H9 (cell line): Measurements from ENCODE around the gene SLC7A5. TPM values are rescaled to one million over a fixed set of nuclear protein-coding genes. Genes with fewer than 3 reads are reported as not detected.

Experiments
- DNase-seq: peaks from one replicate; pipeline ENCODE4 v3.0.0-alpha.2; 2017
- H2AFZ ChIP-seq: one replicate; pipeline ENCODE4 v1.6.1; 2013; ENCODE audit warnings: mild to moderate bottlenecking, low read length, control low read depth, moderate library complexity
- H2AK5ac ChIP-seq: 2 replicates; pipeline ENCODE4 v1.6.1; 2013; ENCODE audit warnings: low read length, control low read depth, mixed read lengths; ENCODE audit not compliant: insufficient read length
- H2BK120ac ChIP-seq: one replicate; pipeline ENCODE4 v1.6.1; 2013; ENCODE audit warnings: low read depth, mild to moderate bottlenecking, low read length, control low read depth, inconsistent platforms; ENCODE audit not compliant: poor library complexity, severe bottlenecking
- H2BK12ac ChIP-seq: 2 replicates; pipeline ENCODE4 v1.6.1; 2013; ENCODE audit warnings: low read length, control low read depth, mixed read lengths, low read depth; ENCODE audit not compliant: insufficient read length
- H2BK15ac ChIP-seq: 2 replicates; pipeline ENCODE4 v1.6.1; 2013; ENCODE audit warnings: low read depth, low read length, control low read depth
- H2BK20ac ChIP-seq: one replicate; pipeline ENCODE4 v1.6.1; 2013; ENCODE audit warnings: low read depth, mild to moderate bottlenecking, low read length, control low read depth, inconsistent platforms; ENCODE audit not compliant: poor library complexity, severe bottlenecking
- H2BK5ac ChIP-seq: 2 replicates; pipeline ENCODE4 v1.6.1; 2013; ENCODE audit warnings: low read length, control low read depth, mixed read lengths; ENCODE audit not compliant: insufficient read length
- H3K14ac ChIP-seq: 2 replicates; pipeline ENCODE4 v1.6.1; 2013; ENCODE audit warnings: low read length, control low read depth; ENCODE audit not compliant: insufficient read depth
- H3K18ac ChIP-seq: 2 replicates; pipeline ENCODE4 v1.6.1; 2013; ENCODE audit warnings: low read depth, mild to moderate bottlenecking, mixed read lengths, low read length, control low read depth; ENCODE audit not compliant: insufficient read length
- H3K23ac ChIP-seq: 2 replicates; pipeline ENCODE4 v1.6.1; 2013; ENCODE audit warnings: low read length, control low read depth, mixed read lengths, low read depth; ENCODE audit not compliant: insufficient read length
- H3K23me2 ChIP-seq: 2 replicates; pipeline ENCODE4 v1.6.1; 2013; ENCODE audit warnings: low read depth, mild to moderate bottlenecking, mixed read lengths, low read length, control low read depth; ENCODE audit not compliant: insufficient read length, poor library complexity, severe bottlenecking
- H3K27ac ChIP-seq: 2 replicates; pipeline ENCODE4 v1.5.1; 2013; ENCODE audit warnings: low read length, control low read depth, mixed read lengths, low read depth; ENCODE audit not compliant: insufficient read length
- H3K27me3 ChIP-seq: 2 replicates; pipeline ENCODE4 v1.6.1; 2013; ENCODE audit warnings: low read length, control low read depth, inconsistent platforms; ENCODE audit not compliant: insufficient read depth
- H3K4ac ChIP-seq: 2 replicates; pipeline ENCODE4 v1.6.1; 2013; ENCODE audit warnings: low read depth, mild to moderate bottlenecking, control low read depth, inconsistent platforms, low read length, moderate library complexity
- H3K4me1 ChIP-seq: 2 replicates; pipeline ENCODE4 v1.6.1; 2013; ENCODE audit warnings: low read length, control low read depth, inconsistent platforms; ENCODE audit not compliant: insufficient read depth
- H3K4me2 ChIP-seq: 2 replicates; pipeline ENCODE4 v1.6.1; 2013; ENCODE audit warnings: low read length, control low read depth, mixed read lengths; ENCODE audit not compliant: insufficient read length, insufficient read depth
- H3K56ac ChIP-seq: 2 replicates; pipeline ENCODE4 v1.6.1; 2013; ENCODE audit warnings: low read depth, mild to moderate bottlenecking, mixed read lengths, low read length, control low read depth; ENCODE audit not compliant: insufficient read length
- H3K79me1 ChIP-seq: 2 replicates; pipeline ENCODE4 v1.6.1; 2013; ENCODE audit warnings: low read depth, mild to moderate bottlenecking, moderate library complexity, low read length, control low read depth, inconsistent platforms; ENCODE audit not compliant: insufficient read depth, poor library complexity, severe bottlenecking
- H3K79me2 ChIP-seq: 2 replicates; pipeline ENCODE4 v1.6.1; 2013; ENCODE audit warnings: low read length, control low read depth, inconsistent platforms; ENCODE audit not compliant: insufficient read depth
- H3K9ac ChIP-seq: 2 replicates; pipeline ENCODE4 v1.6.1; 2013; ENCODE audit warnings: low read length, control low read depth, mixed read lengths; ENCODE audit not compliant: insufficient read length; ENCODE audit errors: extremely low read depth
- H3K9me3 ChIP-seq: one replicate; pipeline ENCODE4 v1.6.1; 2013; ENCODE audit warnings: low read depth, low read length, inconsistent platforms; ENCODE audit not compliant: control insufficient read depth
- H3T11ph ChIP-seq: one replicate; pipeline ENCODE4 v1.6.1; 2013; ENCODE audit warnings: mild to moderate bottlenecking, low read length, control low read depth, inconsistent platforms
- H4K20me1 ChIP-seq: one replicate; pipeline ENCODE4 v1.6.1; 2013; ENCODE audit not compliant: control insufficient read depth, insufficient read length, insufficient read depth
- H4K5ac ChIP-seq: 2 replicates; pipeline ENCODE4 v1.6.1; 2013; ENCODE audit warnings: low read depth, mild to moderate bottlenecking, mixed read lengths, low read length, control low read depth; ENCODE audit not compliant: insufficient read length
- H4K8ac ChIP-seq: replicated peaks from 2 replicates; pipeline ENCODE4 v1.6.1; 2013; ENCODE audit warnings: low read length, control low read depth, mixed read lengths, low read depth; ENCODE audit not compliant: insufficient read length
- H4K91ac ChIP-seq: 2 replicates; pipeline ENCODE4 v1.6.1; 2013; ENCODE audit warnings: low read depth, mild to moderate bottlenecking, moderate library complexity, mixed read lengths, low read length, control low read depth; ENCODE audit not compliant: insufficient read length
- H3K27ac Mint-ChIP-seq, 3 experiments: 2 replicates in 2 of 3; 3 replicates in 1 of 3; pipeline ENCODE4 v1.8.0; 2020 to 2021; ENCODE audit warnings: mixed read lengths in 3 of 3, mild to moderate bottlenecking in 1 of 3, moderate library complexity in 1 of 3
- H3K27me3 Mint-ChIP-seq: 2 replicates; pipeline ENCODE4 v1.8.0; 2021; ENCODE audit warnings: low read depth, mild to moderate bottlenecking, moderate library complexity, mixed read lengths
- H3K36me3 Mint-ChIP-seq, 3 experiments: 2 replicates in 2 of 3; 3 replicates in 1 of 3; pipeline ENCODE4 v1.8.0; 2020 to 2021; ENCODE audit warnings: low read depth in 3 of 3, mixed read lengths in 3 of 3; ENCODE audit not compliant: insufficient read depth in 1 of 3
- H3K4me1 Mint-ChIP-seq, 2 experiments: 2 replicates each; pipeline ENCODE4 v1.8.0; 2020; ENCODE audit warnings: mixed read lengths in 2 of 2
- H3K4me3 Mint-ChIP-seq, 2 experiments: 2 replicates in 1 of 2; 3 replicates in 1 of 2; pipeline ENCODE4 v1.8.0; 2020 to 2021; ENCODE audit warnings: mild to moderate bottlenecking in 2 of 2, mixed read lengths in 2 of 2, moderate library complexity in 1 of 2
- H3K9me3 Mint-ChIP-seq, 2 experiments: 2 replicates in 1 of 2; 3 replicates in 1 of 2; pipeline ENCODE4 v1.8.0; 2020; ENCODE audit warnings: mild to moderate bottlenecking in 2 of 2, mixed read lengths in 2 of 2, moderate library complexity in 1 of 2
- WGBS: extraction: QIAGEN DNeasy Blood & Tissue Kit; methylation state at CpG from one replicate; pipeline ENCODE4 v1.1.7; 2013; ENCODE audit warnings: missing lambda C conversion rate, low lambda C conversion rate, mixed read lengths; ENCODE audit not compliant: insufficient read length; ENCODE audit errors: extremely low coverage; 5-methylcytosine and 5-hydroxymethylcytosine counted together
- total RNA-seq: library from RNA; stranded (reverse); gene quantifications from 2 replicates; pipeline ENCODE4 v1.2.1, GENCODE V29; 2021
- TF ChIP-seq, protein P1 (sequence below): fragments of 200-600 bp; sonication (generic); conservative IDR thresholded peaks from 3 replicates; pipeline ENCODE4 v1.8.0; 2021; ENCODE audit warnings: antibody characterized with exemption, mild to moderate bottlenecking

SLC7A5 gene
- total RNA-seq, 1 experiment from 2014 or later: 217 TPM

DNA sequence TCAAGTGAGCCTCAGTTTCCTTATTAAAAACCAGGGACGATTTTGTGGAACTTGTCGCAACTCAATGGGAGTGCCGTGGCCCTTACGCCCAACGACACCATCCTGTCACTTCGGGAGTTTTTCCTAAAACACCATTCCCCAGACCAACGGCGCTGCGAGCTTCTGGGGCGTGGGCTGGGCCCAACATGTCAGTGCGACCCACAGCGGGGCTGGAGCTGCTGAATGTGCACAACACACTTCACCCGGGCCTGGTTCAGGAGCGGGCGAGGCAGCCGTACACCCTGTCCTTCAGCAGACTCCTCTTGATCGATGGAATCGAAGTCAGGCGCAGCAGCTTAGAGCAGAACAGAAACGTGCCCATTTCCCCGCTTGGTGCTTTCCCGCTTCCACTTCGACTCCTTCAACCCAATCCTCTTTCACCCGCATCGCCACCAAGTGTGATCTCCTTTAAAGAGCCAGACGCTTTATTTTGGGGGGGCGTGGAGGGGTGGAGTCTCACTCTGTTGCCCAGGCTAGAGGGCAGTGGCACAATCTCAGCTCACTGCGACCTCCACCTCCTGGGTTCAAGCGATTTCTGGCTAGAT lies 13.2 kb upstream of the SLC7A5 start:
- Histone ChIP-seq H3T11ph (no peak overlapping the region), H3K79me2 (no peaks in the 10 kb centered on the region), H3K27ac (no peak overlapping the region), H2BK15ac (no peak overlapping the region), H3K27me3 (no peaks in the 10 kb centered on the region), H3K79me1 (no peaks in the 10 kb centered on the region), H2BK12ac (no peak overlapping the region), H3K23ac (no peak overlapping the region), H2AFZ (no peak overlapping the region), H4K5ac (no peak overlapping the region), H4K20me1 (no peaks in the 10 kb centered on the region), H3K9me3 (no peaks in the 10 kb centered on the region), H3K18ac (no peak overlapping the region), H3K4me1 (no peaks in the 10 kb centered on the region; the same call in 1 of the 2 replicates), H2BK5ac (no peak overlapping the region), H2BK120ac (no peak overlapping the region), H4K8ac (no peak overlapping the region), H3K56ac (no peak overlapping the region), H3K23me2 (no peaks in the 10 kb centered on the region), H3K9ac (no peak overlapping the region), H2BK20ac (no peak overlapping the region), H2AK5ac (no peak overlapping the region), H3K4me2 (no peak overlapping the region), H4K91ac (no peak overlapping the region), H3K14ac (no peak overlapping the region), H3K4ac (no peak overlapping the region)
- Mint-ChIP-seq H3K36me3 (peaks cover 0 to 6% (median 5%) of the 10 kb centered on the region in 3 experiments; a peak in 4 of 7 replicates), H3K4me1 (peaks cover 44 to 54% of the 10 kb centered on the region in 2 experiments), H3K9me3 (peaks cover 5 to 11% of the 10 kb centered on the region in 2 experiments; a peak in 3 of 5 replicates), H3K4me3 (no peak overlapping the region), H3K27ac (no peak overlapping the region), H3K27me3 (peaks cover 23% of the 10 kb centered on the region)
- TF ChIP-seq, protein P1, sequence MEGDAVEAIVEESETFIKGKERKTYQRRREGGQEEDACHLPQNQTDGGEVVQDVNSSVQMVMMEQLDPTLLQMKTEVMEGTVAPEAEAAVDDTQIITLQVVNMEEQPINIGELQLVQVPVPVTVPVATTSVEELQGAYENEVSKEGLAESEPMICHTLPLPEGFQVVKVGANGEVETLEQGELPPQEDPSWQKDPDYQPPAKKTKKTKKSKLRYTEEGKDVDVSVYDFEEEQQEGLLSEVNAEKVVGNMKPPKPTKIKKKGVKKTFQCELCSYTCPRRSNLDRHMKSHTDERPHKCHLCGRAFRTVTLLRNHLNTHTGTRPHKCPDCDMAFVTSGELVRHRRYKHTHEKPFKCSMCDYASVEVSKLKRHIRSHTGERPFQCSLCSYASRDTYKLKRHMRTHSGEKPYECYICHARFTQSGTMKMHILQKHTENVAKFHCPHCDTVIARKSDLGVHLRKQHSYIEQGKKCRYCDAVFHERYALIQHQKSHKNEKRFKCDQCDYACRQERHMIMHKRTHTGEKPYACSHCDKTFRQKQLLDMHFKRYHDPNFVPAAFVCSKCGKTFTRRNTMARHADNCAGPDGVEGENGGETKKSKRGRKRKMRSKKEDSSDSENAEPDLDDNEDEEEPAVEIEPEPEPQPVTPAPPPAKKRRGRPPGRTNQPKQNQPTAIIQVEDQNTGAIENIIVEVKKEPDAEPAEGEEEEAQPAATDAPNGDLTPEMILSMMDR: no peak
- no peak for DNase-seq
- no CpG with 5 or more reads among the region's 29 CpGs for WGBS
